ENCODE data around the gene SGCD.

The SGCD gene

DNA sequence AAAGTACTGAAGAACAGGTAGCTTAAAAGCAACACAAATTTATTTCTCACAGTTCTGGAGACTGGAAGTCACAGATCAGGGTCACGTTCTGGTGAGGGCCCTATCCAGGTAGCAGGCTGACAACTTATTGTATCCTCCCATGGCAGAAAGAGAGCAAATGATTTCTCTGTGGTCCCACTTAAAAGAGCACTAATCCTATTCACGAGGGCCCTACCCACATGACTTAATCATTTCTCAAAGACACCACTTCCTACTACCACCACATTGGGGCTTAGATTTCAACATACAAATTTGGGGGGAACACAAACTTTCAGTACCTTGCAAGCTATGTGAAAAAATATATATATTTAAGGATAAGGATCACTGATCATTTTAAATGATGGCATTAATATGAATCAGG lies 447.3 kb downstream of the SGCD start:
- no peaks in the 10 kb centered on the region for H3K36me3 ChIP-seq (ENCODE audit: control insufficient read depth, insufficient read depth, low read length)
- H3K4me3 ChIP-seq (ENCODE audit: low read length): no peak overlapping the region
- no peaks in the 10 kb centered on the region for H3K27me3 ChIP-seq (ENCODE audit: control insufficient read depth, insufficient read depth, low read length)
- no peak overlapping the region for H3K27ac ChIP-seq (ENCODE audit: low read depth, low read length)
- H3K4me1 ChIP-seq (ENCODE audit: control insufficient read depth, insufficient read depth, low read length): no peaks in the 10 kb centered on the region
- no peak overlapping the region for H3K9ac ChIP-seq (ENCODE audit: low read length)

DNA sequence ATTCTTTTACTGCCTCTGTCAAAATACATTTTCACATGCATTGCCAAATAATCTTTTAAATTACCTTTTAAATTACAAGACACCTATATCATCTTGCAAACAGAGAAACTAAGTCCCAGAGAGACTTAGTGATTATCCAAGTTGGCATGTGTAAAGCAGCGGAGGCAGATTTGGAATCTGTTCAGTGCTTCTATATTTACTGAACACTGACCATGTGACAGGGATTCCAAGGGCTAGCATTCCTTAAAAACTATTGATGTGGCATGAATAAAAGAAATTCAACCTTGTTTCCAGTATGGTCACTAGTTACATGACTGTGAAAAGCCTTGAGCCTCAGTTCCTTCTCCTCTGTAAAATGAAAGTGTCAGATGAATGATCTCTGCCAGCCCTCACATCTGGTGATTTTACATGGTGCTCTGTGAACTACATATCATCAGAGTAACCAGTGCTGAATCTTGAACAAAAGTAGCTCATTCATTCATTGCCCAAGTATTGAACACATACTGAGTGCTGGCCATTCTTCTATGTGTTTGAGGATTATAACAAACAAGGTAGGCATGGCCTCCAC lies 451.3 kb downstream of the SGCD start:
- Histone ChIP-seq H3K9ac (ENCODE audit: low read length) (no peak overlapping the region), H3K27me3 (ENCODE audit: control insufficient read depth, insufficient read depth, low read length) (no peaks in the 10 kb centered on the region), H3K4me1 (ENCODE audit: control insufficient read depth, insufficient read depth, low read length) (no peaks in the 10 kb centered on the region), H3K36me3 (ENCODE audit: control insufficient read depth, insufficient read depth, low read length) (no peaks in the 10 kb centered on the region), H3K4me3 (ENCODE audit: low read length) (no peak overlapping the region), H3K27ac (ENCODE audit: low read depth, low read length) (no peak overlapping the region)

DNA sequence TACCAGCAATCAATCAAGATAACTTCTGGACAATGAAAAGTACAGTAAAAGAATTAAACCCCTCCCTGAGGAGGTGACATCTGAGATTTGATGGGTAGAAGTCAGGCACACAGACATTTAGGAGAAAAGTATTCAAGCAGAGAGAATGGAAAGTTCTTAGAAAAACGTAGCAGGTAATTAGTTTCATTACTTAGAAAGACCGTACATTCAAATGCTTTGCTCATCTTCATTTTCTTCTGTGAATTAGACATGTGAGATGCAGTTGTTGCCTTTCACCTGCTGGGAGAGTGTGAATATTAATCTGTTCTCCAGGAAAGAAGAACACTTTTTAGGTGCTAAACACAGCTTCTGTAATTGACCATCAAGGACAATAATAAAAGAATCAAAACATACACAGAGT lies 451.8 kb downstream of the SGCD start:
- Histone ChIP-seq H3K27me3 (ENCODE audit: control insufficient read depth, insufficient read depth, low read length) (no peaks in the 10 kb centered on the region), H3K4me3 (ENCODE audit: low read length) (no peak overlapping the region), H3K9ac (ENCODE audit: low read length) (no peak overlapping the region), H3K27ac (ENCODE audit: low read depth, low read length) (no peak overlapping the region), H3K4me1 (ENCODE audit: control insufficient read depth, insufficient read depth, low read length) (no peaks in the 10 kb centered on the region), H3K36me3 (ENCODE audit: control insufficient read depth, insufficient read depth, low read length) (no peaks in the 10 kb centered on the region)

DNA sequence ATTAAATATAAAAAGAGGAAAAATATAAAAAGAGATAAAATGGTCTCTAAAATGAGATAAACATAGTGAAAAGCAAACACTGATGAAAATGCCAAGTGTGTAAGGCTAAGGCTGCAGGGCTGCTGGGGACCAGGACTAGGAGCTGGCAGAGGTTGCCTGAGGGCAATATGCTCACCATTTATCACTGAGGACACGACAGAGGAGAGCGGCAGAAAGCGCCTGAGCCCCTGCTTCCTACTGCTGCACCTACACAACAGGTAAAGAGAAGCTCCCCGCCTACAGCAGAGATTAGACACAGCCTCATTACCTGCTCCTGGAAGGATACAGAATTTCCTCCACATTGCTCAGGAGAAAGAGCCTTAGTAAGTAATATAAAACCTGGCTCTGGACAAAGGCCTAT lies 452.5 kb downstream of the SGCD start:
- Histone ChIP-seq H3K4me3 (ENCODE audit: low read length) (no peak overlapping the region), H3K27ac (ENCODE audit: low read depth, low read length) (no peak overlapping the region), H3K9ac (ENCODE audit: low read length) (no peak overlapping the region), H3K36me3 (ENCODE audit: control insufficient read depth, insufficient read depth, low read length) (no peaks in the 10 kb centered on the region), H3K4me1 (ENCODE audit: control insufficient read depth, insufficient read depth, low read length) (no peaks in the 10 kb centered on the region), H3K27me3 (ENCODE audit: control insufficient read depth, insufficient read depth, low read length) (no peaks in the 10 kb centered on the region)

DNA sequence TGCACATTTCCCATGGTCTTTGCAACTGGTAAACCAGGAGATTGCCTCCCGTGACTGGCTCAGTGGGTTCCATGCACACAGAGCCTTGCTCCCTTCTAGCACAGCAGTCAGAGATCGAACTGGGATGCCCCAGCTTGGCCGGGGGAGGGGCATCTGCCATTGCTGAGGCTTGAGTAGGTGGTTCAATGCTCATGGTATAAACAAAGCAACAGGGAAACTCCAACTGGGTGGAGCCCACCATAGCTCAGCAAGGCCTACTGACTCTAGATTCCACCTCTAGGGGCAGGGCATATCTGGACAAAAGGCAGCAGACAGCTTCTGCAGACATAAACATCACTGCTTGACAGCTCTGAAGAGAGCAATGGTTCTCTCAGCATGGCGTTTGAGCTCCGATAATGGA lies 456.1 kb downstream of the SGCD start:
- no peaks in the 10 kb centered on the region for H3K27me3 ChIP-seq (ENCODE audit: control insufficient read depth, insufficient read depth, low read length)
- no peak overlapping the region for H3K4me3 ChIP-seq (ENCODE audit: low read length)
- no peaks in the 10 kb centered on the region for H3K4me1 ChIP-seq (ENCODE audit: control insufficient read depth, insufficient read depth, low read length)
- no peak overlapping the region for H3K9ac ChIP-seq (ENCODE audit: low read length)
- H3K36me3 ChIP-seq (ENCODE audit: control insufficient read depth, insufficient read depth, low read length): no peaks in the 10 kb centered on the region
- no peak overlapping the region for H3K27ac ChIP-seq (ENCODE audit: low read depth, low read length)

DNA sequence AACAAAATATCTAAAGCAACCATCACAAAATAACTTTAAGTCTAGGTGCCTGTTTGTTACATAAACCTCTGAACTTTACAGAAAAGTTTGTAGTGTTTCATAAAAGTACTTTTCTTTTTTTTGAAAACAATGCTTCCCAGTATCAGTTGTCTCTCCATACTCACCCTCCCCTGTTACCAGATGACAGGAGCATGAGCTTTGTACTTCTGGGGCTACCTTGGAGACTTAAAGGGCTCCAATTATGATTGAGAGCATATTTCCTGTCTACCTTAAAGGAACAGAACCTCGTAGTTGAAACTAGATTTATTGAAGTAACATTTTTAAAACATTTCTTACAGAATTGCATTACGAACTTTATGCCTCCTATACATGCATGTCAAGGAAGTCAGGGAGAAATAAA lies 467.7 kb downstream of the SGCD start:
- Histone ChIP-seq H3K4me3 (ENCODE audit: low read length) (no peak overlapping the region), H3K27ac (ENCODE audit: low read depth, low read length) (no peak overlapping the region), H3K27me3 (ENCODE audit: control insufficient read depth, insufficient read depth, low read length) (no peaks in the 10 kb centered on the region), H3K4me1 (ENCODE audit: control insufficient read depth, insufficient read depth, low read length) (no peaks in the 10 kb centered on the region), H3K9ac (ENCODE audit: low read length) (no peak overlapping the region), H3K36me3 (ENCODE audit: control insufficient read depth, insufficient read depth, low read length) (no peaks in the 10 kb centered on the region)

DNA sequence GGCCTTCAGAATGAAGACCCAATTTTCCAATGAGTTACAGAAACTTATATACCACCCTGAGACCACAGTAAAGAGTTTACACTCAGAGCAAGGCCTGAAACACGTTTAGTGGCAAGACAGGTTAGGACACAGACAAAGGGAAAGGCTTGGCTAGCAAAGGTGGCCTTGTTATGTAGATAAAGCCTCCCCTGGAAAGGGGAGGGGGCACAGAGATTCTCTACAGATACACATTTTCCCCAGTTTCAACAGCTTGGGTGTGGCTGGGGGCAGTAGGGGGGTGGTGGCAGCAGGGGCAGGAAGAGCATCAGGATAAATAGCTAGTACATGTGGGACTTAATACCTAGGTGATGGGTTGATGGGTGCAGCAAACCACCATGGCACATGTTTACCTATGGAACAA lies 471.2 kb downstream of the SGCD start:
- no peak overlapping the region for H3K9ac ChIP-seq (ENCODE audit: low read length)
- no peaks in the 10 kb centered on the region for H3K4me1 ChIP-seq (ENCODE audit: control insufficient read depth, insufficient read depth, low read length)
- H3K4me3 ChIP-seq (ENCODE audit: low read length): no peak overlapping the region
- H3K27me3 ChIP-seq (ENCODE audit: control insufficient read depth, insufficient read depth, low read length): no peaks in the 10 kb centered on the region
- no peak overlapping the region for H3K27ac ChIP-seq (ENCODE audit: low read depth, low read length)
- H3K36me3 ChIP-seq (ENCODE audit: control insufficient read depth, insufficient read depth, low read length): no peaks in the 10 kb centered on the region

DNA sequence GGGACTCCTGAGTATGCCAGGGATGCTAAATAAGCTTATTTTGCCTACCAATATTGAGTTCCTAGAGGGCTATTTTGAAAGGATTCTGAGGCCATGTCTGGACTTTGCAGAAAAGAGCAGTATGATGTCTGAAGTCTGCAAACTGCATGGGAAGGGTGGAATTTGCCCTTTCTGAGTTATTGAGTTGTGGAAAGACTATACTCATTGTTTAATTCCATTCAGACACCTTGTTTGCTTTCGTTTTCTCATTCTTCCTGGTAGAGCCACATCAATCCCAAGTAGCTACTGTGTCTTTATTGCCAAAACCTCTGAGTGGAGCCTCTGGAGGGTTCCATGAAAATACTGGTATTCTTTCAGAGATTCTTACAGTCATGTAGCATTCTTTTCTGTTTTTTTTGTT lies 472.2 kb downstream of the SGCD start:
- Histone ChIP-seq H3K9ac (ENCODE audit: low read length) (no peak overlapping the region), H3K27ac (ENCODE audit: low read depth, low read length) (no peak overlapping the region), H3K4me3 (ENCODE audit: low read length) (no peak overlapping the region), H3K27me3 (ENCODE audit: control insufficient read depth, insufficient read depth, low read length) (no peaks in the 10 kb centered on the region), H3K36me3 (ENCODE audit: control insufficient read depth, insufficient read depth, low read length) (no peaks in the 10 kb centered on the region), H3K4me1 (ENCODE audit: control insufficient read depth, insufficient read depth, low read length) (no peaks in the 10 kb centered on the region)

DNA sequence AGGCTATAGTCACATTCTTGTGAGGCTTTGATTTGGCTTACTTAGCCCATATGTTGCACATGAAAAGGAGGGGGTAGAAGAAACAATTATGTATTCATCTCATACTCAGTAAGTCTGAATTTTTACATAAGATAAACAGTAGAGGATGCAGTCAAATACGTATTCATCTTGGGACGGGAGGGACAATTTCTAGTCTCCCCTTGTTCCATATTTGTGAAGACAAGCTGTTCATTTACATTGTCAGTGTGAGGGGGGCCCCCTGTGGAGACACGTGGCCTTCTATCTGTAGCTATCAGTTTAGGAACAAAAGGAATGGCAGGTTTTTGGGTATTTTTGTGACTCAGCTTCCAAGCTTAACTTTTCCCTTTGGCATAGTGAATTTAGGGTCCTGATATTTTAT lies 474.0 kb downstream of the SGCD start:
- no peak overlapping the region for H3K9ac ChIP-seq (ENCODE audit: low read length)
- no peaks in the 10 kb centered on the region for H3K36me3 ChIP-seq (ENCODE audit: control insufficient read depth, insufficient read depth, low read length)
- H3K27ac ChIP-seq (ENCODE audit: low read depth, low read length): no peak overlapping the region
- H3K4me1 ChIP-seq (ENCODE audit: control insufficient read depth, insufficient read depth, low read length): no peaks in the 10 kb centered on the region
- no peaks in the 10 kb centered on the region for H3K27me3 ChIP-seq (ENCODE audit: control insufficient read depth, insufficient read depth, low read length)
- no peak overlapping the region for H3K4me3 ChIP-seq (ENCODE audit: low read length)

DNA sequence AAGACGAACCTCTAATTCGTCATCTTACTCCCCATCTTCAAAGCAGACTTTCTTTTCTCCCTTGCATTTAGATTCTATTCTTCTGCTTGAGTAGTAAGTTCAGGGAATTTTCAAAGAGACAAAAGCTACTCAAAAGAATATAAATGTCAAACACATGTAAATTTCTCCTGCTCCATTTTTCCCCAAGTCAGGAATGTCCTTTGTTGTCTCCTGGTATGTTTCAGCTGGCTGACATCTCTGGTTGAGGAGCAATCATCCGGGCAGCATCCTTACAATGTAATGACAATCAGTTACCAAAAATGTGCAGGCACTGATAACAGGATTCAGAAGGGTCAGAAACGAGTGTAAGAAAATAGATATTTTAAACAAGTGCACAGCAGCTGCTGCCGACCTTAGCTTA lies 475.5 kb downstream of the SGCD start:
- Histone ChIP-seq H3K27me3 (ENCODE audit: control insufficient read depth, insufficient read depth, low read length) (no peaks in the 10 kb centered on the region), H3K4me3 (ENCODE audit: low read length) (no peak overlapping the region), H3K36me3 (ENCODE audit: control insufficient read depth, insufficient read depth, low read length) (no peaks in the 10 kb centered on the region), H3K27ac (ENCODE audit: low read depth, low read length) (no peak overlapping the region), H3K4me1 (ENCODE audit: control insufficient read depth, insufficient read depth, low read length) (no peaks in the 10 kb centered on the region), H3K9ac (ENCODE audit: low read length) (no peak overlapping the region)

DNA sequence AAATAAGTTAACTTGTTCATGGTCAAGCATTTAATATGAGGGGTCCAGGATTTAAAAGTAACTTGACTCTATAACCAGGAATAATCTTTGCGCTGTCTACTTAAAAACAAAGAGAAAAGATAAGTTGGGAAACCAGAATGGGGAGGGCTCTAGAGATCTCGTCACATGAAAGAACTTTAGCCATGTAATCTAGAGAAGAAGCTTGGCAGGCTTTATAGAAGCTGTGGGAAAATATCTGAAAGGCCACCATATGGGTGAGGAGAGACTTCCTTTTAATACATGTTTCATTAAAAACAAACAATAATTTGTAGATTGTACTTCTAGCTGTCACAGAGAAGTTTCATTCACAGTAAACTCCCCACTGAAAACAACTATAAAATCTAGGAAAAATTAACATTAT lies 476.4 kb downstream of the SGCD start:
- Histone ChIP-seq H3K27me3 (ENCODE audit: control insufficient read depth, insufficient read depth, low read length) (no peaks in the 10 kb centered on the region), H3K4me3 (ENCODE audit: low read length) (no peak overlapping the region), H3K36me3 (ENCODE audit: control insufficient read depth, insufficient read depth, low read length) (no peaks in the 10 kb centered on the region), H3K4me1 (ENCODE audit: control insufficient read depth, insufficient read depth, low read length) (no peaks in the 10 kb centered on the region), H3K9ac (ENCODE audit: low read length) (no peak overlapping the region), H3K27ac (ENCODE audit: low read depth, low read length) (no peak overlapping the region)

DNA sequence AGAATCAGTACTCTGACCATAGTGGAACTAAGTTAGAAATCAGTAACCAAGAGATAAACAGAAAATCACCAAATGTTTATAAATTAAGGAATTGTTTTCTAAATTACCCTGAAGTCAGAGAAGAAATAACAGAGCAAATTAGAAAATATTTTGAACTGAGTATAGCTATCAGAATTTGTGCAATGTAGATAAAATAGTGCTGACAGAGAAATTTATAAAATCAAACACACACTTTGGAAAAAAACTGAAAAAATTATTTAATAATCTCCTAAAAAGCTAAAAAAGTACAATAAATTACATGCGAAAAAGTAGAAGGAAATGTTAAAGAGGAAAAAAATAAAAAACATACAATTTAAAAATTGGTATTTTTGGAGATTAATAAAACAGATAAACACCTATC lies 486.0 kb downstream of the SGCD start:
- Histone ChIP-seq H3K4me1 (ENCODE audit: control insufficient read depth, insufficient read depth, low read length) (no peaks in the 10 kb centered on the region), H3K27me3 (ENCODE audit: control insufficient read depth, insufficient read depth, low read length) (no peaks in the 10 kb centered on the region), H3K9ac (ENCODE audit: low read length) (no peak overlapping the region), H3K4me3 (ENCODE audit: low read length) (no peak overlapping the region), H3K27ac (ENCODE audit: low read depth, low read length) (no peak overlapping the region), H3K36me3 (ENCODE audit: control insufficient read depth, insufficient read depth, low read length) (no peaks in the 10 kb centered on the region)

DNA sequence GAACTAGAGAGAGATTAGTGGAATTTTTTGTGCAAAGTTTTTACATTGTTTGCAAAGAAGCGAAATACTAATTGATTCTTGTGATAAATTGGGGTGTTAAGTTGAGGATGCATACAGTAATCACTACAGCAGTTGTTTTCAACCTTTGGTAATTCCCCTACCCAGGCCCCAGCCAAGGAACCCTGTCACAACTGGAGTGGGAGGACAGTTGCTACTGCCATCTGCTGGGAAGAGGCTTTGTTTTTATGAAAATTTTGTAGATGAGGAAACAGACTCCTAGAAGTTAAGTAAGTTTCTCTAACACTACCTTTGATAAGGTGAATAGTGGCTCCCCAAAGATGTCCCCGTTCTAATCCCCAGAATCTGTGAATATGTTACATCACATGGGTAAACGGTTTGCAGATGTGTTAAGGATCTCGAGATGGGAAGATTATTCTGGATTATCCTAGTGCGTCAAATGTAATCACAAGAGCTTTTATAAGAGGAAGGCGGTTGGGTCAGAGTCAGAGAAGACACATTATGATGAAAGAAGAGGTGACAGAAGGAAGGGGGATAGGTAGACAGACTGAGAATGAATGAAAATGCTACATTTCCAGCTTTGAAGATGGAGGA lies 489.1 kb downstream of the SGCD start:
- no peak overlapping the region for H3K27ac ChIP-seq (ENCODE audit: low read depth, low read length)
- H3K27me3 ChIP-seq (ENCODE audit: control insufficient read depth, insufficient read depth, low read length): no peaks in the 10 kb centered on the region
- H3K36me3 ChIP-seq (ENCODE audit: control insufficient read depth, insufficient read depth, low read length): no peaks in the 10 kb centered on the region
- H3K9ac ChIP-seq (ENCODE audit: low read length): no peak overlapping the region
- no peaks in the 10 kb centered on the region for H3K4me1 ChIP-seq (ENCODE audit: control insufficient read depth, insufficient read depth, low read length)
- no peak overlapping the region for H3K4me3 ChIP-seq (ENCODE audit: low read length)

Data from rectal smooth muscle tissue (tissue), 1 donor.